ENCODE data around the gene KRTAP29-1.
"Not testable (repeated sequence)": the region's sequence is repeated elsewhere in the genome, so short reads cannot be mapped to it uniquely, and the experiment has no call there.

The KRTAP29-1 gene

DNA sequence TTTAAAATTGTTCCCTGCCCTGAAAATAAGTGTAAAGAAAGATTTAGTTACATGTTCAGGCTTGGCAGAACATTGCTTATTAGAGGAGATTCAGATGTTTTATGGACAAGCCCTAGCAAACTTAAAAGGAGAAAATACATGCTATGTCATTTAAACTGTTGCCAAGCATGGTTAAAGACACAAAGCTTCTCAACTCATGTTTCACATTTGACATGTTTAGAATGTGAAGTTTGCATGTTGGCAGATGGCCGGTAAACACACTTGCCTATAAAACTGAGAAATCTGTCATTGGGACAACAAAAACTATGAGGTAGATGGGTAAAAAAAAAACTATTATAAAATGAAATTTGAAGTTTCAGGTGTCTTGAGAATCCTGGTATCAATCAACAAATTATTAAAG lies 5.8 kb downstream of the KRTAP29-1 start:
- DNase-seq, result no peak

DNA sequence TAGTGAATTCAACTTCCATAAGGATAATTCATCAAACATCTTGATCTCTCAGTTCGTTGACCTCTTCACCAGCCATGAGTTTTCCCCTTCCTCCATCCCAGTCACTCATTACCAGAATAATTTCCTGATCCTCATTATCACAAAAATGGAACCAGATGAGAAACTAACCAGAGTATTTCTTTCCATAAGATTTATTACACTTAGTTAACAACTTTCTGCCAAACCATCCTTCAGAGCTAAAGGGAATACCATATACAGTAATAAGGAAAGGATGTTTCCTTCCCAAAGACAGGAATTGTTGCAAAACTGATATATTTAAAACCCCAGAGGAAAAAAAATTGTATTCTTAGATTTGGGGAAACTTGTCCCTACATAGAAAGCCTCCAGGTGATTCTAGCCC lies 8.6 kb downstream of the KRTAP29-1 start:
- no peak for DNase-seq

- DNase-seq, result no peak
Measured at GRCh38 chr17:41287050-41287449, 15.6 kb downstream of the KRTAP29-1 start.

- no peak for DNase-seq
Measured at GRCh38 chr17:41284546-41284945, 18.1 kb downstream of the KRTAP29-1 start.

DNA sequence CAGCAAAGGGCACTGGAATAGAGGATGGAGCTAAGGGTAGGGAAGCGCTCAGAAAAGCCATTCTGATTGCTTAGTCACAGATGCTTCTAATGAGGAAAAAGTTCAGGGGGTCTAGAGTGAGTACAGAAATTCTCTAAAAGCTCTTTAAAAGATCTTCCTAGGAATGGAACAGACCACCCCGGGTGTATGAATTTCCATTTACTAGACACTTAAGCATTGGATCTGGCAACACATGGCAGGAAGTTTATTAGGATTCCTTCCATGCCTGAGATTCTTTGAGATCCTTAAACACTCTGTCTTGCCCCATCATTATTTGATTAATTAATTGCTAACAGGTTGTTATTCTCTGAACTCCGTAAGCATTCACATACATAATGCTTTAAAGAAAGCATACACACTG lies 18.6 kb downstream of the KRTAP29-1 start:
- DNase-seq, result no peak

DNA sequence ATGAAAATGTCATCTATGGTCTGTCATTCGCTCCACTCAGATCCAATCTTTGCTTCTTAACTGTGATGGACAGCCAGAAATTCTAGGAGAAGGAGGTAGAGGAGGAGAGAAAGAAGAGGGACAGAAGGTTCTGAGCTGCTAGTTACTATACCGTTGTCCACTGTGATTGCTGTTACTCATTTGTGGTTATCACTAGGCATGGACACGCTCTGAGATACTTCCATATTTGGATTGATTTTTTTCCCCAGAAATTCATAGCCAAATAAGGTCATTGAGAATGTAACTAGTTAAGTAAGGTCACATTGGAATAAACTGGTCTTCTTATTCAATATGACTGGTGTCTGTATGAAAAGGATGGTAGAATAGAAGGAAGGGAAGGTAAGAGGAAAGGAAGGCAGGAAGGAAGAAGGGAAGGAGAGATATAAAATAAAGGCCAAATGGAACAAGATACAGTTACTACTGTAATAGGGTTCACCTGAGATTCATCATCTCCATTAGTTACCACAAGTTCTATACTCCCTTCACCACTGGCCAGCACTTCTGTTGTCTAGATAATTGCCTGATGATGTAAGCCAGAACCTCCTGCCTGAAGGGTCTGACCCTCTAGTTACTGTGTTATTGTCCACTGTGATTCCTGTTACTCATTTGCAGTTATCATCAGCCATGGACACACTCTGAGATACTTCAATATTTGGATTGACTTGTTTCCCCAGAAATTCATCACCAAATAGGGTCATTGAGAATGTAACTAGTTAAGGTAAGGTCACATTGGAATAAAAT lies 24.3 kb downstream of the KRTAP29-1 start:
- DNase-seq, result no peak

DNA sequence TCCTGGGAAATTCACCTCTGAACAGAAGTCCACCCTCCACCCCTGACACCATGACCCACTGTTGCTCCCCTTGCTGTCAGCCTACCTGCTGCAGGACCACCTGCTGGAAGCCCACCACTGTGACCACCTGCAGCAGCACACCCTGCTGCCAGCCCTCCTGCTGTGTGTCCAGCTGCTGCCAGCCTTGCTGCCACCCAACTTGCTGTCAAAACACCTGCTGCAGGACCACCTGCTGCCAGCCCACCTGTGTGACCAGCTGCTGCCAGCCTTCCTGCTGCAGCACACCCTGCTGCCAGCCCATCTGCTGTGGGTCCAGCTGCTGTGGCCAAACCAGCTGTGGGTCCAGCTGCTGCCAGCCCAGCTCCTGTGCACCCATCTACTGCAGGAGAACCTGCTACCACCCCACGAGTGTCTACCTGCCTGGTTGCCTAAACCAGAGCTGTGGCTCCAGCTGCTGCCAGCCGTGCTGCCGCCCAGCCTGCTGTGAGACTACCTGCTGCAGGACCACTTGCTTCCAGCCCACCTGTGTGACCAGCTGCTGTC lies 26.9 kb downstream of the KRTAP29-1 start, which contains the start of gene KRTAP9-7:
Gene KRTAP9-7, plus strand, starts transcription at position 51 of the 543 bp plus-strand sequence. Its CDS starts 0 bp downstream, at position 51.
- DNase-seq, result not testable (repeated sequence)

DNA sequence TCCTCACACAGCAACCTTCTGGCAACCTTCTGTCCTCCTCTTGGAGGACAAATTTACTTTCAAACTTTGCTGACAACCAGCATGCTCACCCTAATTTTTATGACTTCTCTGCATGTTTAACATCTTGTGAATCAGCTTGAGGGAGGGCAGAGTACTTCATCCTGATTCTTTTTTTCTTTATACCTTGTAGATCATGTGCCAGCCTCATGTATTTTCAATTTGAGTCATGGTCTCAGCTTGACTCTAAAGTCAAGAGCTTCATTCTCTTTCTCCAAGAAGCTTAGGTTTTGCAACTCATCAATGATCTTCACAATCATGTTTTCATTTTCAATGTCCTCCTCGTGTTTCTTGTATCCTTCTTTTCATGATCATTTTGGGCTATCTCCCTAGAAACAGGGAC lies 30.8 kb downstream of the KRTAP29-1 start:
- no peak for DNase-seq

DNA sequence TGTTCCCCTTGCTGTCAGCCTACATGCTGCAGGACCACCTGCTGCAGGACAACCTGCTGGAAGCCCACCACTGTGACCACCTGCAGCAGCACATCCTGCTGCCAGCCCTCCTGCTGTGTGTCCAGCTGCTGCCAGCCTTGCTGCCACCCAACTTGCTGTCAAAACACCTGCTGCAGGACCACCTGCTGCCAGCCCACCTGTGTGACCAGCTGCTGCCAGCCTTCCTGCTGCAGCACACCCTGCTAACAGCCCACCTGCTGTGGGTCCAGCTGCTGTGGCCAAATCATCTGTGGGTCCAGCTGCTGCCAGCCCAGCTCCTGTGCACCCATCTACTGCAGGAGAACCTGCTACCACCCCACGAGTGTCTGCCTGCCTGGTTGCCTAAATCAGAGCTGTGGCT lies 31.3 kb downstream of the KRTAP29-1 start:
- not testable (repeated sequence) for DNase-seq

- no peak for DNase-seq
Measured at GRCh38 chr17:41267711-41268110, 34.9 kb downstream of the KRTAP29-1 start.

- DNase-seq, result no peak
Measured at GRCh38 chr17:41265078-41265477, 37.6 kb downstream of the KRTAP29-1 start, which contains the start of gene KRTAP9-6. KRTAP9-6 (plus strand) TSS chr17:41265378; CDS start chr17:41265378, 0 bp downstream.

DNA sequence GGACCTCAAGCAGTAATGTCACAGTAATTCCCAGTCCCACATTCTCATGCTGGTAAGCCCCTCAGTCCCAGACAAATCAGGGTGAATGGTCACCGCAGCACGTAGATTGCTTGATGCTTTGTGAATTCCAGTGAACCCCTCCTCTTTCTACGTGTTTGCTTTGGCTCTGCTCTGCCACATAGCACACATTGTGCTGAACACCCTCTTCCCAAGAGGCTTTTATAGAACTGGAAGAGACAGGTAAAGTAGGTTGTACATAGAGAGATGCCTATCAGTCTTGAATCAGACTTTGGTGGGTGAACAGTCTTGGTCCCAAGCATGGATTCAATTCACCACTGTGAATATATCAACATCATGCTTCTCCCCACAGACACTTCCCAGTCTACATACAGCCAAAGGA lies 38.1 kb downstream of the KRTAP29-1 start:
- DNase-seq, result no peak

DNA sequence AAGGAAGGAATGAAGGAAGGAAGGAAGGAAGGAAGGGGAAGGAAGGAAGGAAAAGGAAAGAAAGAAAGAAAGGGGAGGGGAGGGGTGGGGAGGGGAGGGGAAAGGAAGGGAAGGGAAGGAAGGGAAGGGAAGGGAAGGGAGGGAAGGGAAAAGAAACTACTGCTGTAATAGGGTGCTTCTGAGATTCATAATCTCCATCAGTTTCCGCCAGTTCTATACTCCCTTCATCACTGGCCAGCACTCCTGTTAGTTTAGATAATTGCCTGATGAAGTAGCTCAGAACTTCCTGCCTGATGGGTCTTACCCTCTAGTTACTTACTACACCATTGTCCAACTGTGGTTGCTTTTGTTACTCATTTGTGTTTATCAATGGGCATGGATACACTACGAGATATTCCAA lies 39.4 kb downstream of the KRTAP29-1 start:
- DNase-seq, result no peak

GRCh38 chr17:41258406-41258805 lies 44.2 kb downstream of the KRTAP29-1 start:
- DNase-seq, result no peak

- DNase-seq, result no peak
Measured at GRCh38 chr17:41256291-41256685, 46.4 kb downstream of the KRTAP29-1 start.

- DNase-seq, result not testable (repeated sequence)
Measured at GRCh38 chr17:41255381-41256290, 47.0 kb downstream of the KRTAP29-1 start, which contains the start of gene KRTAP9-9. KRTAP9-9 (plus strand) TSS chr17:41255384.

DNA sequence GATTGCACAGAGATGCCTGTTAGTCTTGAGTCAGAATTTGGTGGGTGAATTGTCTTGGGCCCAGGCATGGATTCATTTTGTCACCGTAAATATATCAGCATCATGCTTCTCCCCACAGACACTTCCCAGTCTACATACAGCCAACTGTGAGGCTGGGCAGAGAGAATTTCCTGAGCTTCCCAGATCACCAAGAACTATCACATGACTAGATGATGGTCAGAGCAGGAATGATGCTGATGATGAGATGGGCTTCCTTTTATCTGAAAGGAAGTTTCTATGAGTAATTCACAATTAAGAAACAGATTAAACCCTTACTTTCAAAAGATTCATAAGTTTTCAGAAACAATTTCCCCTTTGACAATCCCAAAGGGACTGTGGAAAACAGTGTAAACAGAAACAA lies 47.8 kb downstream of the KRTAP29-1 start:
- no peak for DNase-seq
